ENCODE results near the gene MEGF11.

DNA sequence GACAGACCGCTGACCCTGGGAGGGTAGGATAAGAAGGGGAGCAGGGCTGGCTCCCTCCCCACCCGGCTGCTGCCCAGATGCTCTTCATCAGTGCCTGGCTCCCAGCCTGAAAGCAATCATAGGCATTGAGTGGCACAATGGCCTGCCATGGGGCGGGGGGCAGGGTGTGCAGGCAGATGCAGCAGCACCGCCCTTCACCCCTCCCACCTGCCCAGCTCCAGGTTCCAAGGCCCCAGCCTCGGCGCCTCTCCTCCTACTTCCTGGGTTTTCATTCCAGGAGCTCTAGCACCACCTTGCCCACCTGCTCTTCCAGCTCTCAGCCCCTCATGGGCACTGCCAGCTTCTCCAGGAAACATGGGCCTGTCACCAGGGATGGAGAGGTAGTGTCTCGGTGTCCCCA is 101.7 kb downstream of the MEGF11 start:
- no peak for TF ChIP-seq POLR2A (IDR thresholded peaks at IDR 0.05; ENCODE audit: low read depth, low read length)
- TF ChIP-seq POLR2AphosphoS5 (IDR thresholded peaks at IDR 0.05; ENCODE audit: low read depth, low read length), result no peak
- TF ChIP-seq TAF1 (IDR thresholded peaks at IDR 0.05; ENCODE audit: low read depth, low read length), result no peak
- TF ChIP-seq SPI1 (IDR thresholded peaks at IDR 0.05; ENCODE audit: low read depth, low read length), result no peak
- no peak for TF ChIP-seq PAX5 (IDR thresholded peaks at IDR 0.05; ENCODE audit: insufficient read depth, low read length, severe bottlenecking)

All from GM12891 (cell line).